ENCODE measurements around the gene DCC. TPM values are rescaled to one million over a fixed set of nuclear protein-coding genes. Genes with fewer than 3 reads are reported as not detected.

The DCC gene
- total RNA-seq, 1 experiment from 2014 or later: 0.39 TPM

GRCh38 chr18:53387581-53387980 lies 1047.6 kb downstream of the DCC start:
- intact Hi-C loops (cut with micrococcal nuclease; ENCODE audit: unreplicated experiment): no loop called here
- TF ChIP-seq CTCF (IDR thresholded peaks at IDR 0.05; ENCODE audit: insufficient read depth in 1 of 2, low read depth in 1 of 2, low read length in 1 of 2, severe bottlenecking in 1 of 2, unreplicated experiment in 1 of 2): no peak
- CTCF ChIA-PET: no interaction called here
- H3K27me3 ChIP-seq (replicated peaks; ENCODE audit: control insufficient read depth, insufficient read depth, low read length): no peaks in the 10 kb centered on the region
- no peaks in the 10 kb centered on the region for H3K36me3 ChIP-seq (ENCODE audit: control insufficient read depth, insufficient read depth, low read length)
- BruUV-seq (replicated peaks): no TSS peak
- Mint-ChIP-seq H3K36me3 (ENCODE audit: insufficient read depth, unreplicated experiment) (no peaks in the 10 kb centered on the region), H3K27me3 (ENCODE audit: insufficient read depth, unreplicated experiment) (no peaks in the 10 kb centered on the region), H3K9me3 (ENCODE audit: unreplicated experiment) (no peaks in the 10 kb centered on the region), H3K4me1 (ENCODE audit: low read depth, unreplicated experiment) (no peaks in the 10 kb centered on the region), H3K4me3 (ENCODE audit: unreplicated experiment) (no peak overlapping the region), H3K27ac (ENCODE audit: unreplicated experiment) (no peak overlapping the region)
- POLR2A ChIA-PET: no interaction called here
- H3K4me3 ChIP-seq (ENCODE audit: low read depth, low read length): no peak overlapping the region
- H3K9me3 ChIP-seq: no peaks in the 10 kb centered on the region
- DNase-seq: no peak
- H3K4me1 ChIP-seq: no peaks in the 10 kb centered on the region

GRCh38 chr18:53402670-53403069 lies 1062.7 kb downstream of the DCC start:
- CTCF ChIA-PET: no interaction called here
- TF ChIP-seq CTCF (IDR thresholded peaks at IDR 0.05; ENCODE audit: insufficient read depth in 1 of 2, low read depth in 1 of 2, low read length in 1 of 2, severe bottlenecking in 1 of 2, unreplicated experiment in 1 of 2): no peak
- intact Hi-C loops (cut with micrococcal nuclease; ENCODE audit: unreplicated experiment): no loop called here
- Histone ChIP-seq H3K4me1 (no peaks in the 10 kb centered on the region), H3K4me3 (ENCODE audit: low read depth, low read length) (no peak overlapping the region), H3K9me3 (no peaks in the 10 kb centered on the region), H3K27me3 (replicated peaks; ENCODE audit: control insufficient read depth, insufficient read depth, low read length) (no peaks in the 10 kb centered on the region), H3K36me3 (ENCODE audit: control insufficient read depth, insufficient read depth, low read length) (no peaks in the 10 kb centered on the region)
- H3K4me3 Mint-ChIP-seq (ENCODE audit: unreplicated experiment): no peak overlapping the region
- H3K27ac Mint-ChIP-seq (ENCODE audit: unreplicated experiment): no peak overlapping the region
- POLR2A ChIA-PET: no interaction called here
- no peaks in the 10 kb centered on the region for H3K36me3 Mint-ChIP-seq (ENCODE audit: insufficient read depth, unreplicated experiment)
- H3K27me3 Mint-ChIP-seq (ENCODE audit: insufficient read depth, unreplicated experiment): no peaks in the 10 kb centered on the region
- no peaks in the 10 kb centered on the region for H3K4me1 Mint-ChIP-seq (ENCODE audit: low read depth, unreplicated experiment)
- no TSS peak for BruUV-seq (replicated peaks)
- H3K9me3 Mint-ChIP-seq (ENCODE audit: unreplicated experiment): no peaks in the 10 kb centered on the region
- no peak for DNase-seq

GRCh38 chr18:53408271-53408670 lies 1068.3 kb downstream of the DCC start:
- Mint-ChIP-seq H3K4me3 (ENCODE audit: unreplicated experiment) (no peak overlapping the region), H3K27me3 (ENCODE audit: insufficient read depth, unreplicated experiment) (peaks cover 2% of the 10 kb centered on the region), H3K36me3 (ENCODE audit: insufficient read depth, unreplicated experiment) (no peaks in the 10 kb centered on the region), H3K9me3 (ENCODE audit: unreplicated experiment) (no peaks in the 10 kb centered on the region), H3K27ac (ENCODE audit: unreplicated experiment) (no peak overlapping the region), H3K4me1 (ENCODE audit: low read depth, unreplicated experiment) (no peaks in the 10 kb centered on the region)
- no peaks in the 10 kb centered on the region for H3K9me3 ChIP-seq
- ChIA-PET POLR2A (no interaction called here), CTCF (no interaction called here)
- intact Hi-C loops (cut with micrococcal nuclease; ENCODE audit: unreplicated experiment): no loop called here
- no TSS peak for BruUV-seq (replicated peaks)
- H3K4me1 ChIP-seq: no peaks in the 10 kb centered on the region
- H3K4me3 ChIP-seq (ENCODE audit: low read depth, low read length): no peak overlapping the region
- no peaks in the 10 kb centered on the region for H3K27me3 ChIP-seq (replicated peaks; ENCODE audit: control insufficient read depth, insufficient read depth, low read length)
- no peak for TF ChIP-seq CTCF (IDR thresholded peaks at IDR 0.05; ENCODE audit: insufficient read depth in 1 of 2, low read depth in 1 of 2, low read length in 1 of 2, severe bottlenecking in 1 of 2, unreplicated experiment in 1 of 2)
- H3K36me3 ChIP-seq (ENCODE audit: control insufficient read depth, insufficient read depth, low read length): no peaks in the 10 kb centered on the region
- no peak for DNase-seq

All from Caco-2 (cell line).